DOHH2 (cell line): ENCODE data around the gene NOS1.

Source experiments
- H3F3A ChIP-seq: fragments of 200-600 bp; sonication (generic), shearing (Covaris generic); 2 replicates; pipeline ENCODE4 v1.6.0; 2016; ENCODE audit warnings: antibody characterized with exemption, mild to moderate bottlenecking; ENCODE audit not compliant: control insufficient read depth, insufficient read depth
- H3K27ac ChIP-seq: fragments of 200-600 bp; sonication (generic); 2 replicates; pipeline ENCODE4 v1.5.1; 2014; ENCODE audit warnings: low read depth, mild to moderate bottlenecking, low read length, moderate library complexity
- H3K27me3 ChIP-seq: fragments of 200-600 bp; sonication (generic); 2 replicates; pipeline ENCODE4 v1.6.1; 2014; ENCODE audit warnings: mild to moderate bottlenecking, low read length, mixed read lengths; ENCODE audit not compliant: control insufficient read depth
- H3K36me3 ChIP-seq: fragments of 200-600 bp; sonication (generic); 2 replicates; pipeline ENCODE4 v1.6.1; 2014; ENCODE audit warnings: mild to moderate bottlenecking, low read length, moderate library complexity, mixed read lengths; ENCODE audit not compliant: control insufficient read depth
- H3K4me1 ChIP-seq: fragments of 200-600 bp; sonication (generic); 2 replicates; pipeline ENCODE4 v1.6.1; 2014; ENCODE audit warnings: mild to moderate bottlenecking, low read length, mixed read lengths; ENCODE audit not compliant: control insufficient read depth
- H3K4me2 ChIP-seq: fragments of 200-600 bp; sonication (generic); 2 replicates; pipeline ENCODE4 v1.6.0; 2014; ENCODE audit warnings: mild to moderate bottlenecking, low read length, moderate library complexity
- H3K4me3 ChIP-seq: fragments of 200-600 bp; sonication (generic); 2 replicates; pipeline ENCODE4 v1.5.1; 2014; ENCODE audit warnings: mild to moderate bottlenecking, low read length, mixed read lengths
- H3K79me2 ChIP-seq: fragments of 200-600 bp; sonication (generic); 2 replicates; pipeline ENCODE4 v1.6.1; 2014; ENCODE audit warnings: mild to moderate bottlenecking, low read length, mixed read lengths; ENCODE audit not compliant: control insufficient read depth
- H3K9me2 ChIP-seq: fragments of 200-600 bp; sonication (generic); replicated peaks from 2 replicates; pipeline ENCODE4 v1.6.1; 2014; ENCODE audit warnings: mild to moderate bottlenecking, low read length, mixed read lengths; ENCODE audit not compliant: control insufficient read depth
- H3K9me3 ChIP-seq: fragments of 200-600 bp; sonication (generic); 2 replicates; pipeline ENCODE4 v1.6.1; 2014; ENCODE audit warnings: antibody characterized with exemption, low read length, mixed read lengths; ENCODE audit not compliant: control insufficient read depth, insufficient read depth
- H4K20me1 ChIP-seq: fragments of 200-600 bp; sonication (generic); 2 replicates; pipeline ENCODE4 v1.6.0; 2014; ENCODE audit warnings: low read depth, mild to moderate bottlenecking, antibody characterized with exemption, low read length, moderate library complexity; ENCODE audit not compliant: control insufficient read depth, insufficient read depth
- EZH2phosphoT487 ChIP-seq: fragments of 200-600 bp; sonication (generic); IDR thresholded peaks from 2 replicates; pipeline ENCODE4 v1.6.1; 2017; ENCODE audit warnings: borderline replicate concordance, mild to moderate bottlenecking, antibody characterized with exemption, low read length, moderate library complexity, mixed read lengths
- TF ChIP-seq, protein P1 (sequence below): fragments of 200-600 bp; sonication (generic); IDR thresholded peaks from one replicate; pipeline ENCODE4 v1.5.1; 2014; ENCODE audit warnings: antibody characterized with exemption, mild to moderate bottlenecking, low read depth, low read length; ENCODE audit not compliant: poor library complexity, severe bottlenecking

Gene NOS1

DNA sequence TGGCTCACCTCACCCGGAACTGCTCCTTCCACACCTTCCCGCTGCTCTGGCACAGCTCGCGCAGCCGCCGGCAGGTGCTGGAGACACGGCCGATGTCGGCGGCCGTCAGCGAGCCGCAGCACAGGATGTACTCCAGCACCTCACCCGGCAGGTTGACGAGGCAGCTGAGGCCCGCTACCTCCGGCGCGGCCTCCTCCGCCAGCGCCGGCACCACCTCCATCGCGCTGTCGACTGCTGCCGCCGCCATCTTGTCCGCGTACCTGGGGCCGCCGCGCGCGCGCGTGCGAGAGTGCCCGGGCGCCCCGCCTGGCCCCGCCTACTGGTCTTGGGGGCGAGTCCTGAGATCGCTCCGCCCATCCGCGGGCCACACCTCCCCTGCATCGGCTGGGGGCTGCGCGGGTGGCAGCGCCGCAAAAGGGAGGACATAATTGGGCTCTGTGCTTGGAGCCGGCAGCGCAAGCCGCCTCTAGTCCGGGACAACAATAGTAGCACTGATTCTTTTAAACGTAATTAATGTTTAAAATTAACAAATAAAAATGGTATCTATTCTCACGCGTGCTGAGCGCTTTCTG, 171.1 kb downstream of the NOS1 start, which contains the start of gene FBXO21:
Gene FBXO21, minus strand, starts transcription at position 261 of the 572 bp plus-strand sequence. Its CDS starts 14 bp downstream, at position 247.
- Histone ChIP-seq H4K20me1 (peaks cover 3% of the 10 kb centered on the region), H3K27ac (0 out of 2 replicates have a peak within 1 kb of the TSS, but pooled peaks have one; percentile 22), H3K4me2 (peak within 1 kb of the TSS; percentile 77), H3K36me3 (peaks cover 36% of the 10 kb centered on the region), H3K9me3 (no peaks in the 10 kb centered on the region), H3K27me3 (peaks cover 13% of the 10 kb centered on the region), H3K79me2 (peaks cover 46% of the 10 kb centered on the region), H3F3A (no peaks in the 10 kb centered on the region), H3K9me2 (no peaks in the 10 kb centered on the region), H3K4me1 (peaks cover 17% of the 10 kb centered on the region), H3K4me3 (peak within 1 kb of the TSS; percentile 73)
- no peak for TF ChIP-seq EZH2phosphoT487
- TF ChIP-seq, protein P1, sequence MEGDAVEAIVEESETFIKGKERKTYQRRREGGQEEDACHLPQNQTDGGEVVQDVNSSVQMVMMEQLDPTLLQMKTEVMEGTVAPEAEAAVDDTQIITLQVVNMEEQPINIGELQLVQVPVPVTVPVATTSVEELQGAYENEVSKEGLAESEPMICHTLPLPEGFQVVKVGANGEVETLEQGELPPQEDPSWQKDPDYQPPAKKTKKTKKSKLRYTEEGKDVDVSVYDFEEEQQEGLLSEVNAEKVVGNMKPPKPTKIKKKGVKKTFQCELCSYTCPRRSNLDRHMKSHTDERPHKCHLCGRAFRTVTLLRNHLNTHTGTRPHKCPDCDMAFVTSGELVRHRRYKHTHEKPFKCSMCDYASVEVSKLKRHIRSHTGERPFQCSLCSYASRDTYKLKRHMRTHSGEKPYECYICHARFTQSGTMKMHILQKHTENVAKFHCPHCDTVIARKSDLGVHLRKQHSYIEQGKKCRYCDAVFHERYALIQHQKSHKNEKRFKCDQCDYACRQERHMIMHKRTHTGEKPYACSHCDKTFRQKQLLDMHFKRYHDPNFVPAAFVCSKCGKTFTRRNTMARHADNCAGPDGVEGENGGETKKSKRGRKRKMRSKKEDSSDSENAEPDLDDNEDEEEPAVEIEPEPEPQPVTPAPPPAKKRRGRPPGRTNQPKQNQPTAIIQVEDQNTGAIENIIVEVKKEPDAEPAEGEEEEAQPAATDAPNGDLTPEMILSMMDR, result no peak

DNA sequence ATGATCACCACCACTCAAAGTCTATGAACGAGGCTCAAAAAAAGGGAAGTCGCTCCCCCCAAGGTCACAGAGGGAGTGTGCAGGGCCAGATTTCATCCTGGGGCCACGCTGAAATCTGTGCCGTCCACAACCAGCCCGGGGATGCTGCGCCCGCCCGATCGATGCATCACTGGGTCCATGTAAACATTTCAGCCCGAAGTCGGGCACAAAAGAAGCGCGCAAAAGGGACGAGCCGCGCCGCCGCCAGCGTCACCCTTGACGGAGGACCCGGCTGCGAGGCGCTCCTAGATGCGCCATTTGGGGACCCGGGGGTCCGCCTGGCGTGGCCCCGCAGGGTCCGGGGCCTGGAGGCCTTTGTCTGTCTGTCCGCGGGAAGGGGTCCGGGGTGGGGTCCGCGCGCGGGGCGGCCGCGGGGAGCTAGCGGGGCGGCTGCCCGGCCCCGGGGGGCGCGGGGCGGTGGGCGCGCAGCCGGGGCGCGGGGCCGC, 171.7 kb downstream of the NOS1 start:
- peaks cover 17% of the 10 kb centered on the region for H3K4me1 ChIP-seq
- peak overlapping the region; percentile 73 for H3K4me3 ChIP-seq
- TF ChIP-seq EZH2phosphoT487, result no peak
- TF ChIP-seq, protein P1, result no peak
- H3F3A ChIP-seq, result no peaks in the 10 kb centered on the region
- H3K79me2 ChIP-seq, result peaks cover 50% of the 10 kb centered on the region
- peaks cover 13% of the 10 kb centered on the region for H3K27me3 ChIP-seq
- H3K36me3 ChIP-seq, result peaks cover 42% of the 10 kb centered on the region
- peaks cover 3% of the 10 kb centered on the region for H4K20me1 ChIP-seq
- no peaks in the 10 kb centered on the region for H3K9me2 ChIP-seq
- H3K4me2 ChIP-seq, result peak overlapping the region; percentile 77
- H3K9me3 ChIP-seq, result no peaks in the 10 kb centered on the region; the same call in 1 of the 2 replicates
- no peak overlapping the region for H3K27ac ChIP-seq

DNA sequence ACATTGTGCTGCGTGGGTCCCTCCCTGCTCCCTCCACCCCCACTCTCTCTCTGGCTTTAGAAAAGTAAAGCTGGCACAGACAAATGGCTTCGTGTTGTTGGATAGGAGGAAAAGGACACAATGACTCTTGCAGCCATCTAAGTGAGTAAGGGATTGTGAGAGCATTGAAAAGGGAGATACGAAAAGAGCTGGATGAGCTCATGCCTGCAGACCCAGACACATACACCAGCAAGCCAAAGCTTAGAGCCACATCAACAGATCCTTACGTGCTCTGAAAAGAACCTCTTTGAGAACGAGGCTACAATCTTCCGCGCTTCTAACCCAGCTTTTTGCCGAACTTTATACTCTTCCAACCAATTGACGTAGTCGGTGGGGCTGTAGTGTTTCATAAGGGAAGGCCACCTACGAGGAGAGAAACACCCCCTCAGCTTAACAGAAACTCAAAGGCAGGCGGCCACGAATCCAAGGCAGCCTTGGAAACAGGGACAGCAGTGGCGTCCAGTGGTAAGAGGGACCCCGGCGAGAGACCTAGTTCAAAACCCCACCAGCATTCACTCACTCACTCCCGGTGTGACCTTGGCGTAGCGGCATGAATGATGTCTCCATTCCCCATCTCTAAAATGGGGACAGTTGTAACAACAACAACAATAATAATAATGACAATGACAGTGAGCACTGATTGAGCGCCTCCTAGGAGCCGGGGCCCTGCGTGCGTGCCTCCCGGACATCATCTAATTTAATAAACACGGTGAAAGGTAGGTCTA, 172.3 kb downstream of the NOS1 start:
- Histone ChIP-seq H4K20me1 (peaks cover 3% of the 10 kb centered on the region), H3K4me3 (peak overlapping the region; percentile 73), H3K4me1 (peaks cover 17% of the 10 kb centered on the region), H3K27me3 (peaks cover 13% of the 10 kb centered on the region), H3K27ac (no peak overlapping the region), H3F3A (no peaks in the 10 kb centered on the region), H3K79me2 (peaks cover 54% of the 10 kb centered on the region), H3K4me2 (peak overlapping the region; percentile 77), H3K36me3 (peaks cover 48% of the 10 kb centered on the region), H3K9me2 (no peaks in the 10 kb centered on the region), H3K9me3 (no peaks in the 10 kb centered on the region; the same call in 1 of the 2 replicates)
- TF ChIP-seq, protein P1, result peak; percentile 36
- no peak for TF ChIP-seq EZH2phosphoT487
